HepG2 (cell line): ENCODE results near the gene SNPH. TPM values are rescaled to one million over a fixed set of nuclear protein-coding genes. Genes with fewer than 3 reads are reported as not detected.

Experiments
- ATAC-seq: fragments of 200-7000 bp; cut with Tn5 transposase; 3 replicates; pipeline ENCODE4 v1.9.1; 2020; ENCODE audit warnings: mild to moderate bottlenecking, moderate library complexity
- BruUV-seq: library from RNA; stranded (reverse); fragments of 400-500 nt; replicated peaks from 2 replicates; lab custom pipeline; 2021; lab: Mats Ljungman, UMichigan
- CTCF ChIA-PET: fragments of 300-600 bp; formaldehyde crosslinking; extraction: SDS; loops from one replicate; lab custom pipeline; 2021; ENCODE audit warnings: low total read pairs, inconsistent platforms, low intra/inter-chr PET ratio; lab: Yijun Ruan, JAX
- POLR2A ChIA-PET: fragments of 350-600 bp; sonication (Branson Sonifier 250); formaldehyde crosslinking; loops from one replicate; lab custom pipeline; 2020; ENCODE audit warnings: antibody characterized with exemption, inconsistent platforms; lab: Yijun Ruan, JAX
- DNase-seq: peaks from one replicate; pipeline ENCODE4 v3.0.0-alpha.2; 2015; ENCODE audit warnings: low spot score
- FAIRE-seq: peaks from 3 replicates; lab custom pipeline; 2011; peaks lifted over from hg19 to GRCh38; lab: Jason Lieb, UNC
- H2AFZ ChIP-seq: one replicate; pipeline ENCODE4 v1.6.1; 2011; ENCODE audit warnings: low read length, inconsistent platforms
- H3K27ac ChIP-seq: fragments of 300-600 bp; 3 replicates; pipeline ENCODE4 v1.8.0; 2011; ENCODE audit warnings: mixed run types, mild to moderate bottlenecking, mixed read lengths, low read length, inconsistent platforms; ENCODE audit not compliant: insufficient read depth; ENCODE audit errors: extremely low read length
- H3K27me3 ChIP-seq, 2 experiments: fragments of 200-600 bp in 1 of 2; 2 replicates in 1 of 2; 3 replicates in 1 of 2; pipeline versions ENCODE4 v1.6.0 to v1.8.0; 2011; ENCODE audit warnings: low read length in 2 of 2, mild to moderate bottlenecking in 2 of 2, moderate library complexity in 2 of 2, inconsistent platforms in 1 of 2; ENCODE audit not compliant: insufficient read depth in 2 of 2, control insufficient read depth in 1 of 2
- H3K36me3 ChIP-seq, 2 experiments: fragments of 200-600 bp in 1 of 2; replicated peaks in 1 of 2; 2 replicates in 1 of 2; 3 replicates in 1 of 2; pipeline versions ENCODE4 v1.5.1 to v1.8.0; 2011; ENCODE audit warnings: low read length in 2 of 2, inconsistent platforms in 1 of 2; ENCODE audit not compliant: insufficient read depth in 2 of 2, control insufficient read depth in 1 of 2
- H3K4me1 ChIP-seq: 2 replicates; pipeline ENCODE4 v1.5.1; 2012; ENCODE audit warnings: low read length, inconsistent platforms; ENCODE audit not compliant: insufficient read depth
- H3K4me2 ChIP-seq: 2 replicates; pipeline ENCODE4 v1.6.0; 2011; ENCODE audit warnings: low read depth, low read length, inconsistent platforms
- H3K4me3 ChIP-seq, 3 experiments: fragments of 200-600 bp in 1 of 3; sonication (generic), shearing (Covaris generic) in 1 of 3; replicated peaks in 1 of 3; 2 replicates each; pipeline ENCODE4 v1.5.1; 2011 to 2016; ENCODE audit warnings: low read length in 3 of 3, inconsistent platforms in 2 of 3, low read depth in 2 of 3, mild to moderate bottlenecking in 2 of 3, control low read depth in 1 of 3, mixed read lengths in 1 of 3; ENCODE audit not compliant: insufficient read depth in 1 of 3
- H3K79me2 ChIP-seq: one replicate; pipeline ENCODE4 v1.6.1; 2011; ENCODE audit warnings: low read length, inconsistent platforms; ENCODE audit not compliant: insufficient read depth
- H3K9ac ChIP-seq: 2 replicates; pipeline ENCODE4 v1.6.0; 2011; ENCODE audit warnings: mild to moderate bottlenecking, low read depth, low read length, inconsistent platforms; ENCODE audit not compliant: insufficient read depth
- H3K9me3 ChIP-seq: 2 replicates; pipeline ENCODE4 v1.5.1; 2012; ENCODE audit warnings: mild to moderate bottlenecking, low read length
- H4K20me1 ChIP-seq: 2 replicates; pipeline ENCODE4 v1.6.0; 2011; ENCODE audit warnings: inconsistent platforms, mild to moderate bottlenecking, low read length, moderate library complexity; ENCODE audit not compliant: insufficient read depth
- GABPA ChIP-seq, 2 experiments: IDR thresholded peaks; 2 replicates each; pipeline ENCODE4 v1.6.1; 2011 to 2016; ENCODE audit warnings: low read depth in 2 of 2, low read length in 1 of 2, missing biosample characterization in 1 of 2, missing genetic modification characterization in 1 of 2
- KDM2A ChIP-seq: sonication (generic); formaldehyde crosslinking; IDR thresholded peaks from 2 replicates; pipeline ENCODE4 v1.4.0; 2020; ENCODE audit warnings: low read depth, missing genetic modification reagents, borderline replicate concordance
- KDM5B ChIP-seq: sonication (generic); formaldehyde crosslinking; IDR thresholded peaks from 2 replicates; pipeline ENCODE4 v1.4.0; 2020; ENCODE audit warnings: missing genetic modification reagents, mild to moderate bottlenecking, borderline replicate concordance
- NAIF1 ChIP-seq: sonication (generic); formaldehyde crosslinking; IDR thresholded peaks from 2 replicates; pipeline ENCODE4 v1.5.0; 2020; ENCODE audit warnings: mild to moderate bottlenecking, missing genetic modification reagents, borderline replicate concordance
- NFKBIZ ChIP-seq: IDR thresholded peaks from 2 replicates; pipeline ENCODE4 v1.6.1; 2018; ENCODE audit warnings: missing genetic modification reagents, missing compliant biosample characterization
- POLR2AphosphoS5 ChIP-seq: IDR thresholded peaks from 2 replicates; pipeline ENCODE4 v1.6.1; 2012; ENCODE audit warnings: low read depth, low read length
- TOE1 ChIP-seq: sonication (generic); formaldehyde crosslinking; IDR thresholded peaks from 2 replicates; pipeline ENCODE4 v1.4.0; 2020; ENCODE audit warnings: mild to moderate bottlenecking, missing genetic modification reagents
- ZC3H4 ChIP-seq: sonication (generic); formaldehyde crosslinking; IDR thresholded peaks from 2 replicates; pipeline ENCODE4 v1.4.0; 2020; ENCODE audit warnings: missing genetic modification reagents, borderline replicate concordance
- ZNF256 ChIP-seq: sonication (generic); formaldehyde crosslinking; conservative IDR thresholded peaks from 2 replicates; pipeline ENCODE4 v1.4.0; 2020; ENCODE audit warnings: missing genetic modification reagents
- ZNF264 ChIP-seq: sonication (generic); formaldehyde crosslinking; IDR thresholded peaks from 2 replicates; pipeline ENCODE4 v1.4.0; 2020; ENCODE audit warnings: missing genetic modification reagents
- ZNF496 ChIP-seq: sonication (generic); formaldehyde crosslinking; IDR thresholded peaks from 2 replicates; pipeline ENCODE4 v1.8.1; 2023; ENCODE audit warnings: mild to moderate bottlenecking, moderate library complexity, missing genetic modification reagents; ENCODE audit not compliant: insufficient replicate concordance
- ZNF709 ChIP-seq: sonication (generic); formaldehyde crosslinking; IDR thresholded peaks from 2 replicates; pipeline ENCODE4 v1.5.0; 2020; ENCODE audit warnings: mild to moderate bottlenecking, missing genetic modification reagents
- ZNF737 ChIP-seq: sonication (generic); formaldehyde crosslinking; IDR thresholded peaks from 2 replicates; pipeline ENCODE4 v1.5.0; 2020; ENCODE audit warnings: missing genetic modification reagents, mild to moderate bottlenecking, borderline replicate concordance
- WGBS: methylation state at CpG from one replicate; pipeline ENCODE4 v1.1.6; 2017; ENCODE audit warnings: low lambda C conversion rate; 5-methylcytosine and 5-hydroxymethylcytosine counted together
- in situ Hi-C: cut with HindIII; loops from 2 replicates; pipeline ENCODE4 v1.10.0; 2017; ENCODE audit warnings: low pct_unique_long_range_greater_than_20kb; ENCODE audit not compliant: extremely low pct_ligation_motif_present
- intact Hi-C: fragments of 100-400 bp; cut with micrococcal nuclease; formaldehyde crosslinking; loops from one replicate; pipeline ENCODE4 v1.10.0; 2022; ENCODE audit not compliant: unreplicated experiment
- polyA plus RNA-seq, 8 experiments: library from polyadenylated mRNA; depleted of rRNA in 3 of 8; stranded (reverse) in 7 of 8; unstranded in 1 of 8; fragments of >200 nt; fragmentation: Illumina TruSeq in 4 of 8; extraction: Trizol in 4 of 8; gene quantifications; 2 replicates each; pipeline versions ENCODE4 v1.2.1 to v1.2.3, GENCODE V29; 2011 to 2016; ENCODE audit warnings: low read depth in 4 of 8, missing spikeins in 1 of 8, mixed read lengths in 1 of 8; ENCODE audit not compliant: insufficient read depth in 1 of 8
- total RNA-seq, 5 experiments: library from RNA; depleted of rRNA; stranded (reverse); fragments of >200 nt; fragmentation: Illumina TruSeq; extraction: Trizol; gene quantifications; 2 replicates each; pipeline ENCODE4 v1.2.3, GENCODE V29; 2016; ENCODE audit warnings: low read depth in 1 of 5

Gene SNPH
- total and polyA plus RNA-seq, 2 of the 13 experiments (the other 11 are each of a cell fraction or from before 2014, with no cell fraction given) = 0.09 TPM; not detected in 1

GRCh38 chr20:1242530-1242929, 23.6 kb upstream of the SNPH start:
- in situ Hi-C loops = no loop called here
- ATAC-seq (no peak), FAIRE-seq (no peak), DNase-seq (no peak)
- WGBS = 34% methylated on average over 2 of the region's 2 CpGs
- no peaks in the 10 kb centered on the region for H3K9me3 ChIP-seq
- BruUV-seq = no TSS peak
- intact Hi-C loops = no loop called here
- no peaks in the 10 kb centered on the region for H4K20me1 ChIP-seq
- peaks cover 0 to 4% of the 10 kb centered on the region in 2 experiments; a peak in 1 of 5 replicates for H3K27me3 ChIP-seq
- TF ChIP-seq KDM2A (CRISPR knock-in tag) = no peak
- TF ChIP-seq KDM5B (CRISPR knock-in tag) = no peak
- TF ChIP-seq ZNF256 = no peak
- TF ChIP-seq, all 625 proteins: peak for 0
- Histone ChIP-seq H3K4me1 (no peaks in the 10 kb centered on the region), H3K9ac (no peak overlapping the region), H3K4me3 (no peak overlapping the region), H3K27ac (no peak overlapping the region), H3K4me2 (no peak overlapping the region), H3K36me3 (no peaks in the 10 kb centered on the region), H3K79me2 (no peaks in the 10 kb centered on the region), H2AFZ (no peak overlapping the region)
- ChIA-PET POLR2A (no interaction called here), CTCF (no interaction called here)

DNA sequence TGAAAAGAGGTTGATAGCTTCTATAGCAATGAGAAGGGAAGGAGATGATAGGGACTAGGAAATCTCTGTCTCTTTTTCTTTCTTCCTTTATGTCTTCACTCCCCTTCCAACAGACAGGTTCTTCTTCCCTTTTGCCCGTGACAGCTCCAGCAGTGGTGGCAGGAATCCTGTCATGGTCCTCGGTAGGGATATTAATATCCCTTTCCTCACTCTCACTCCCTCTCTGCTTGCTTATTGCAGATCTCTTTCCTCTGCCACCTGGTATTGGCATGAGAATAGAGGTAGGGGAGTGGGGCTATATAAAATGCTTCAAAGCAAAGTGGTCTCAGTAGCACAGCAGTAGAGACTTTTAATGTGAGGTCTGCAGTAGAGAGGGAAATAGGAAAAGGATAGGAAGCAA, 20.5 kb upstream of the SNPH start:
- ATAC-seq (no peak), FAIRE-seq (no peak), DNase-seq (no peak)
- H3K4me1 ChIP-seq = no peaks in the 10 kb centered on the region
- H3K27me3 ChIP-seq = peaks cover 0 to 4% of the 10 kb centered on the region in 2 experiments; a peak in 1 of 5 replicates
- no TSS peak for BruUV-seq
- no peaks in the 10 kb centered on the region for H3K9me3 ChIP-seq
- H4K20me1 ChIP-seq = no peaks in the 10 kb centered on the region
- in situ Hi-C loops (no loop called here), intact Hi-C loops (no loop called here)
- no peaks in the 10 kb centered on the region for H3K79me2 ChIP-seq
- CTCF ChIA-PET = no interaction called here
- no peak overlapping the region for H3K4me3 ChIP-seq
- POLR2A ChIA-PET = no interaction called here
- TF ChIP-seq NAIF1 (CRISPR knock-in tag) = no peak
- no peak for TF ChIP-seq ZNF496 (CRISPR knock-in tag)
- TF ChIP-seq GABPA (IDR thresholded peaks at IDR 0.05; ENCODE audit: low read depth, low read length) = no peak
- TF ChIP-seq GABPA (CRISPR knock-in tag; IDR thresholded peaks at IDR 0.05; ENCODE audit: low read depth) = no peak
- TF ChIP-seq ZNF709 (CRISPR knock-in tag) = no peak
- no peak for TF ChIP-seq ZC3H4 (CRISPR knock-in tag)
- TF ChIP-seq TOE1 (CRISPR knock-in tag) = no peak
- TF ChIP-seq ZNF737 (CRISPR knock-in tag) = no peak
- no peak for TF ChIP-seq ZNF264 (CRISPR knock-in tag)
- TF ChIP-seq NFKBIZ (CRISPR knock-in tag) = no peak
- TF ChIP-seq POLR2AphosphoS5 = no peak
- no peaks in the 10 kb centered on the region for H3K36me3 ChIP-seq
- no peak overlapping the region for H3K4me2 ChIP-seq
- H3K27ac ChIP-seq = no peak overlapping the region
- no peak overlapping the region for H3K9ac ChIP-seq
- WGBS = 1% methylated on average over 2 of the region's 2 CpGs
- no peak overlapping the region for H2AFZ ChIP-seq
